HepG2 (cell line): Measurements from ENCODE around the gene DENND2A. TPM values are rescaled to one million over a fixed set of nuclear protein-coding genes. Genes with fewer than 3 reads are reported as not detected.
A peak's percentile ranks its signal among the peaks of the same experiment; 100 is the strongest.

ENCODE experiments used
- ATF1 ChIP-seq: IDR thresholded peaks from 2 replicates; pipeline ENCODE4 v1.6.1; 2016; ENCODE audit warnings: mild to moderate bottlenecking, control low read depth
- ETV5 ChIP-seq: IDR thresholded peaks from 2 replicates; pipeline ENCODE4 v1.6.1; 2018; ENCODE audit warnings: missing biosample characterization, missing genetic modification reagents, inconsistent platforms, borderline replicate concordance
- HMGA1 ChIP-seq: sonication (generic); formaldehyde crosslinking; conservative IDR thresholded peaks from 2 replicates; pipeline ENCODE4 v1.4.0; 2020; ENCODE audit warnings: missing genetic modification reagents
- NCOA1 ChIP-seq: sonication (generic); formaldehyde crosslinking; IDR thresholded peaks from 2 replicates; pipeline ENCODE4 v1.9.0; 2021; ENCODE audit warnings: missing genetic modification reagents
- SALL2 ChIP-seq: sonication (generic); formaldehyde crosslinking; IDR thresholded peaks from 2 replicates; pipeline ENCODE4 v1.8.1; 2023; ENCODE audit warnings: mild to moderate bottlenecking, missing genetic modification reagents, inconsistent platforms
- ZBTB7B ChIP-seq: sonication (generic); formaldehyde crosslinking; IDR thresholded peaks from 2 replicates; pipeline ENCODE4 v1.4.0; 2020; ENCODE audit warnings: missing genetic modification reagents
- ZFP62 ChIP-seq: sonication (generic); formaldehyde crosslinking; IDR thresholded peaks from 2 replicates; pipeline ENCODE4 v1.4.0; 2020; ENCODE audit warnings: missing genetic modification reagents
- ZNF143 ChIP-seq: sonication (generic); formaldehyde crosslinking; IDR thresholded peaks from 2 replicates; pipeline ENCODE4 v1.4.0; 2020; ENCODE audit warnings: missing genetic modification reagents
- ZNF335 ChIP-seq: sonication (generic); formaldehyde crosslinking; IDR thresholded peaks from 2 replicates; pipeline ENCODE4 v1.4.0; 2020; ENCODE audit warnings: missing genetic modification reagents
- ZNF350 ChIP-seq: sonication (generic); formaldehyde crosslinking; IDR thresholded peaks from 2 replicates; pipeline ENCODE4 v1.4.0; 2020; ENCODE audit warnings: mild to moderate bottlenecking, low read depth, missing genetic modification reagents, borderline replicate concordance
- ZNF713 ChIP-seq: sonication (generic); formaldehyde crosslinking; IDR thresholded peaks from 2 replicates; pipeline ENCODE4 v1.4.0; 2020; ENCODE audit warnings: mild to moderate bottlenecking, missing genetic modification reagents
- ZSCAN20 ChIP-seq: sonication (generic); formaldehyde crosslinking; IDR thresholded peaks from 2 replicates; pipeline ENCODE4 v1.4.0; 2020; ENCODE audit warnings: missing genetic modification reagents, mild to moderate bottlenecking, borderline replicate concordance
- polyA plus RNA-seq, 8 experiments: library from polyadenylated mRNA; depleted of rRNA in 3 of 8; stranded (reverse) in 7 of 8; unstranded in 1 of 8; fragments of >200 nt; fragmentation: Illumina TruSeq in 4 of 8; extraction: Trizol in 4 of 8; gene quantifications; 2 replicates each; pipeline versions ENCODE4 v1.2.1 to v1.2.3, GENCODE V29; 2011 to 2016; ENCODE audit warnings: low read depth in 4 of 8, missing spikeins in 1 of 8, mixed read lengths in 1 of 8; ENCODE audit not compliant: insufficient read depth in 1 of 8
- total RNA-seq, 5 experiments: library from RNA; depleted of rRNA; stranded (reverse); fragments of >200 nt; fragmentation: Illumina TruSeq; extraction: Trizol; gene quantifications; 2 replicates each; pipeline ENCODE4 v1.2.3, GENCODE V29; 2016; ENCODE audit warnings: low read depth in 1 of 5
- TF ChIP-seq, protein P1 (sequence below): sonication (generic); formaldehyde crosslinking; IDR thresholded peaks from 2 replicates; pipeline ENCODE4 v1.5.1; 2020; ENCODE audit warnings: missing genetic modification reagents, mild to moderate bottlenecking, borderline replicate concordance
- TF ChIP-seq, protein P2 (sequence below): sonication (generic); formaldehyde crosslinking; IDR thresholded peaks from 2 replicates; pipeline ENCODE4 v1.4.0; 2020; ENCODE audit warnings: missing genetic modification reagents, mild to moderate bottlenecking, borderline replicate concordance
- TF ChIP-seq, protein P3 (sequence below): conservative IDR thresholded peaks from 2 replicates; pipeline ENCODE4 v1.6.1; 2018; ENCODE audit warnings: missing genetic modification reagents

DENND2A gene
- total and polyA plus RNA-seq, 2 of the 13 experiments (the other 11 are each of a cell fraction or from before 2014, with no cell fraction given) = not detected

- TF ChIP-seq NCOA1 (CRISPR knock-in tag) (no peak), ZBTB7B (CRISPR knock-in tag) (no peak), ZNF143 (CRISPR knock-in tag) (no peak), ATF1 (CRISPR knock-in tag) (0 out of 2 replicates have a peak, but pooled peaks have one; percentile 2), SALL2 (CRISPR knock-in tag) (no peak), ETV5 (no peak), ZNF350 (CRISPR knock-in tag) (0 out of 2 replicates have a peak, but pooled peaks have one; percentile 33), ZNF713 (CRISPR knock-in tag) (0 out of 2 replicates have a peak, but pooled peaks have one; percentile 59), ZSCAN20 (no peak), ZFP62 (CRISPR knock-in tag) (no peak), ZNF335 (0 out of 2 replicates have a peak, but pooled peaks have one; percentile 48), HMGA1 (CRISPR knock-in tag) (no peak)
- TF ChIP-seq, protein P1, sequence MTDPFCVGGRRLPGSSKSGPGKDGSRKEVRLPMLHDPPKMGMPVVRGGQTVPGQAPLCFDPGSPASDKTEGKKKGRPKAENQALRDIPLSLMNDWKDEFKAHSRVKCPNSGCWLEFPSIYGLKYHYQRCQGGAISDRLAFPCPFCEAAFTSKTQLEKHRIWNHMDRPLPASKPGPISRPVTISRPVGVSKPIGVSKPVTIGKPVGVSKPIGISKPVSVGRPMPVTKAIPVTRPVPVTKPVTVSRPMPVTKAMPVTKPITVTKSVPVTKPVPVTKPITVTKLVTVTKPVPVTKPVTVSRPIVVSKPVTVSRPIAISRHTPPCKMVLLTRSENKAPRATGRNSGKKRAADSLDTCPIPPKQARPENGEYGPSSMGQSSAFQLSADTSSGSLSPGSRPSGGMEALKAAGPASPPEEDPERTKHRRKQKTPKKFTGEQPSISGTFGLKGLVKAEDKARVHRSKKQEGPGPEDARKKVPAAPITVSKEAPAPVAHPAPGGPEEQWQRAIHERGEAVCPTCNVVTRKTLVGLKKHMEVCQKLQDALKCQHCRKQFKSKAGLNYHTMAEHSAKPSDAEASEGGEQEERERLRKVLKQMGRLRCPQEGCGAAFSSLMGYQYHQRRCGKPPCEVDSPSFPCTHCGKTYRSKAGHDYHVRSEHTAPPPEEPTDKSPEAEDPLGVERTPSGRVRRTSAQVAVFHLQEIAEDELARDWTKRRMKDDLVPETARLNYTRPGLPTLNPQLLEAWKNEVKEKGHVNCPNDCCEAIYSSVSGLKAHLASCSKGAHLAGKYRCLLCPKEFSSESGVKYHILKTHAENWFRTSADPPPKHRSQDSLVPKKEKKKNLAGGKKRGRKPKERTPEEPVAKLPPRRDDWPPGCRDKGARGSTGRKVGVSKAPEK (CRISPR knock-in tag) = no peak
- TF ChIP-seq, protein P2, sequence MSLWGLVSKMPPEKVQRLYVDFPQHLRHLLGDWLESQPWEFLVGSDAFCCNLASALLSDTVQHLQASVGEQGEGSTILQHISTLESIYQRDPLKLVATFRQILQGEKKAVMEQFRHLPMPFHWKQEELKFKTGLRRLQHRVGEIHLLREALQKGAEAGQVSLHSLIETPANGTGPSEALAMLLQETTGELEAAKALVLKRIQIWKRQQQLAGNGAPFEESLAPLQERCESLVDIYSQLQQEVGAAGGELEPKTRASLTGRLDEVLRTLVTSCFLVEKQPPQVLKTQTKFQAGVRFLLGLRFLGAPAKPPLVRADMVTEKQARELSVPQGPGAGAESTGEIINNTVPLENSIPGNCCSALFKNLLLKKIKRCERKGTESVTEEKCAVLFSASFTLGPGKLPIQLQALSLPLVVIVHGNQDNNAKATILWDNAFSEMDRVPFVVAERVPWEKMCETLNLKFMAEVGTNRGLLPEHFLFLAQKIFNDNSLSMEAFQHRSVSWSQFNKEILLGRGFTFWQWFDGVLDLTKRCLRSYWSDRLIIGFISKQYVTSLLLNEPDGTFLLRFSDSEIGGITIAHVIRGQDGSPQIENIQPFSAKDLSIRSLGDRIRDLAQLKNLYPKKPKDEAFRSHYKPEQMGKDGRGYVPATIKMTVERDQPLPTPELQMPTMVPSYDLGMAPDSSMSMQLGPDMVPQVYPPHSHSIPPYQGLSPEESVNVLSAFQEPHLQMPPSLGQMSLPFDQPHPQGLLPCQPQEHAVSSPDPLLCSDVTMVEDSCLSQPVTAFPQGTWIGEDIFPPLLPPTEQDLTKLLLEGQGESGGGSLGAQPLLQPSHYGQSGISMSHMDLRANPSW (CRISPR knock-in tag) = 0 out of 2 replicates have a peak, but pooled peaks have one; percentile 66
- TF ChIP-seq, protein P3, sequence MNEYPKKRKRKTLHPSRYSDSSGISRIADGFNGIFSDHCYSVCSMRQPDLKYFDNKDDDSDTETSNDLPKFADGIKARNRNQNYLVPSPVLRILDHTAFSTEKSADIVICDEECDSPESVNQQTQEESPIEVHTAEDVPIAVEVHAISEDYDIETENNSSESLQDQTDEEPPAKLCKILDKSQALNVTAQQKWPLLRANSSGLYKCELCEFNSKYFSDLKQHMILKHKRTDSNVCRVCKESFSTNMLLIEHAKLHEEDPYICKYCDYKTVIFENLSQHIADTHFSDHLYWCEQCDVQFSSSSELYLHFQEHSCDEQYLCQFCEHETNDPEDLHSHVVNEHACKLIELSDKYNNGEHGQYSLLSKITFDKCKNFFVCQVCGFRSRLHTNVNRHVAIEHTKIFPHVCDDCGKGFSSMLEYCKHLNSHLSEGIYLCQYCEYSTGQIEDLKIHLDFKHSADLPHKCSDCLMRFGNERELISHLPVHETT (CRISPR knock-in tag) = no peak
Observed at GRCh38 chr7:140479739-140480084, 160.9 kb downstream of the DENND2A start (continued).
